A549 (cell line): ENCODE measurements around the gene CEP164. TPM values are rescaled to one million over a fixed set of nuclear protein-coding genes. Genes with fewer than 3 reads are reported as not detected.

Source experiments
- ATAC-seq, 2 experiments: fragments of 200-7000 bp in 1 of 2; fragments of >200 bp in 1 of 2; cut with Nextera tagmentation in 1 of 2; cut with Tn5 transposase in 1 of 2; 3 replicates each; pipeline versions ENCODE4 v1.8.0 to v1.9.1; 2018 to 2020; ENCODE audit warnings: mild to moderate bottlenecking in 1 of 2, moderate library complexity in 1 of 2
- CTCF ChIA-PET: fragments of 300-600 bp; sonication (Branson Sonifier 250); formaldehyde crosslinking; extraction: SDS; loops from one replicate; lab custom pipeline; 2021; ENCODE audit warnings: antibody characterized with exemption, inconsistent platforms; lab: Yijun Ruan, JAX
- POLR2A ChIA-PET: fragments of 350-600 bp; formaldehyde crosslinking; extraction: SDS; loops from one replicate; lab custom pipeline; 2021; ENCODE audit warnings: antibody characterized with exemption, inconsistent platforms; lab: Yijun Ruan, JAX
- DNase-seq, 2 experiments: peaks; one replicate each; pipeline versions ENCODE4 v3.0.0 to v3.0.0-alpha.2; 2011 to 2016; ENCODE audit warnings: low read depth in 1 of 2, low spot score in 1 of 2
- FAIRE-seq: peaks from 2 replicates; lab custom pipeline; 2011; peaks lifted over from hg19 to GRCh38; lab: Jason Lieb, UNC
- H3K27ac ChIP-seq, 2 experiments: fragments of >200 bp; sonication (Bioruptor Twin); formaldehyde crosslinking; 3 replicates each; pipeline ENCODE4 v1.5.1; 2016 to 2017
- H3K4me1 ChIP-seq: fragments of >200 bp; sonication (Bioruptor Twin); formaldehyde crosslinking; 3 replicates; pipeline ENCODE4 v1.6.1; 2016
- H3K4me2 ChIP-seq: fragments of >200 bp; sonication (Bioruptor Twin); formaldehyde crosslinking; 3 replicates; pipeline ENCODE4 v1.6.1; 2016
- H3K4me3 ChIP-seq: fragments of >200 bp; sonication (Bioruptor Twin); formaldehyde crosslinking; 3 replicates; pipeline ENCODE4 v1.5.1; 2016
- H3K9me3 ChIP-seq: fragments of >200 bp; sonication (Bioruptor Twin); formaldehyde crosslinking; 3 replicates; pipeline ENCODE4 v1.6.1; 2016
- BHLHE40 ChIP-seq: IDR thresholded peaks from 2 replicates; pipeline ENCODE4 v1.6.1; 2012; ENCODE audit warnings: low read depth, low read length, inconsistent platforms
- CBX8 ChIP-seq: fragments of 200-600 bp; sonication (generic); IDR thresholded peaks from 2 replicates; pipeline ENCODE4 v1.6.1; 2016
- CHD4 ChIP-seq: fragments of 200-600 bp; sonication (generic); IDR thresholded peaks from 2 replicates; pipeline ENCODE4 v1.6.1; 2016; ENCODE audit warnings: antibody characterized with exemption, mild to moderate bottlenecking, borderline replicate concordance
- EHF ChIP-seq: fragments of 250-450 bp; sonication (Bioruptor Pico); IDR thresholded peaks from 2 replicates; pipeline ENCODE4 v1.5.0; 2020; ENCODE audit warnings: mild to moderate bottlenecking
- EP300 ChIP-seq, 2 experiments: fragments of >200 bp; sonication (Bioruptor Twin); formaldehyde crosslinking; IDR thresholded peaks; 2 replicates in 1 of 2; 3 replicates in 1 of 2; pipeline ENCODE4 v1.6.1; 2016 to 2017
- FOSL2 ChIP-seq, 2 experiments: fragments of 450-650 bp in 1 of 2; fragments of >200 bp in 1 of 2; sonication (Bioruptor Twin) in 1 of 2; formaldehyde crosslinking; IDR thresholded peaks; 2 replicates each; pipeline versions ENCODE4 v1.5.0 to v1.6.1; 2016 to 2020; ENCODE audit warnings: mild to moderate bottlenecking in 1 of 2, moderate library complexity in 1 of 2
- FOXS1 ChIP-seq: fragments of 250-450 bp; sonication (Bioruptor Pico); IDR thresholded peaks from 2 replicates; pipeline ENCODE4 v1.5.0; 2020; ENCODE audit warnings: mild to moderate bottlenecking, moderate library complexity
- HES2 ChIP-seq: fragments of >200 bp; sonication (Bioruptor Twin); formaldehyde crosslinking; IDR thresholded peaks from 2 replicates; pipeline ENCODE4 v1.6.1; 2016
- JUNB ChIP-seq: fragments of >200 bp; sonication (Bioruptor Twin); formaldehyde crosslinking; IDR thresholded peaks from 2 replicates; pipeline ENCODE4 v1.6.1; 2016
- KDM5A ChIP-seq: fragments of 200-600 bp; sonication (generic); IDR thresholded peaks from 2 replicates; pipeline ENCODE4 v1.6.1; 2016; ENCODE audit warnings: antibody characterized with exemption, mild to moderate bottlenecking
- MAFK ChIP-seq: fragments of 450-650 bp; IDR thresholded peaks from 2 replicates; pipeline ENCODE4 v1.6.1; 2014; ENCODE audit not compliant: partially characterized antibody
- MAZ ChIP-seq: fragments of 150-350 bp; IDR thresholded peaks from 2 replicates; pipeline ENCODE4 v1.6.1; 2014; ENCODE audit warnings: antibody characterized with exemption, low read depth, low read length, borderline replicate concordance
- NFE2L2 ChIP-seq: fragments of 150-350 bp; conservative IDR thresholded peaks from 2 replicates; pipeline ENCODE4 v1.6.1; 2014; ENCODE audit warnings: low read length
- NR3C1 ChIP-seq: fragments of >200 bp; sonication (Bioruptor Twin); formaldehyde crosslinking; IDR thresholded peaks from 3 replicates; pipeline ENCODE4 v1.6.1; 2017
- POLR2AphosphoS2 ChIP-seq: conservative IDR thresholded peaks from 2 replicates; pipeline ENCODE4 v1.6.1; 2012; ENCODE audit warnings: low read length, improper control_type of control experiment, inconsistent platforms
- RFX5 ChIP-seq: fragments of 450-650 bp; IDR thresholded peaks from 2 replicates; pipeline ENCODE4 v1.7.1; 2014; ENCODE audit warnings: antibody characterized with exemption, mild to moderate bottlenecking, moderate library complexity
- RNF2 ChIP-seq: fragments of 200-600 bp; sonication (generic); IDR thresholded peaks from 2 replicates; pipeline ENCODE4 v1.6.1; 2016; ENCODE audit warnings: low read depth, mild to moderate bottlenecking, antibody characterized with exemption, moderate library complexity, borderline replicate concordance
- SMC3 ChIP-seq: fragments of >200 bp; sonication (Bioruptor Twin); formaldehyde crosslinking; IDR thresholded peaks from 3 replicates; pipeline ENCODE4 v1.6.1; 2018; ENCODE audit warnings: inconsistent platforms
- SREBF2 ChIP-seq: fragments of 450-650 bp; IDR thresholded peaks from 2 replicates; pipeline ENCODE4 v1.6.1; 2014; ENCODE audit warnings: mild to moderate bottlenecking, moderate library complexity
- TFCP2L1 ChIP-seq: fragments of 250-450 bp; sonication (Bioruptor Pico); IDR thresholded peaks from 2 replicates; pipeline ENCODE4 v1.5.0; 2021; ENCODE audit warnings: mild to moderate bottlenecking
- ZC3H11A ChIP-seq: fragments of 450-650 bp; IDR thresholded peaks from 2 replicates; pipeline ENCODE4 v1.6.1; 2014; ENCODE audit warnings: antibody characterized with exemption, mild to moderate bottlenecking
- ZFP36 ChIP-seq: fragments of 450-650 bp; IDR thresholded peaks from 2 replicates; pipeline ENCODE4 v1.6.1; 2014; ENCODE audit warnings: borderline replicate concordance; ENCODE audit not compliant: partially characterized antibody
- ZSCAN20 ChIP-seq: fragments of 250-450 bp; sonication (Bioruptor Pico); IDR thresholded peaks from 2 replicates; pipeline ENCODE4 v1.8.0; 2022; ENCODE audit warnings: mild to moderate bottlenecking, moderate library complexity
- WGBS: methylation state at CpG from one replicate; pipeline ENCODE4 v1.1.6; 2017; ENCODE audit errors: missing lambda C conversion rate; 5-methylcytosine and 5-hydroxymethylcytosine counted together
- polyA plus RNA-seq, 4 experiments: library from polyadenylated mRNA; depleted of rRNA in 3 of 4; stranded (reverse); fragments of >200 nt; fragmentation: RNase III in 1 of 4; extraction: RNeasy Plus Mini Kit Qiagen cat#74134 plus additional on column Dnase treatment in 1 of 4; gene quantifications; 2 replicates in 3 of 4; 3 replicates in 1 of 4; pipeline ENCODE4 v1.2.3, GENCODE V29; 2011 to 2017
- TF ChIP-seq, protein P1 (sequence below): fragments of 250-450 bp; sonication (Bioruptor Pico); IDR thresholded peaks from 2 replicates; pipeline ENCODE4 v1.5.0; 2020; ENCODE audit warnings: low read depth, mild to moderate bottlenecking, moderate library complexity
- TF ChIP-seq, protein P2 (sequence below): fragments of >200 bp; sonication (Bioruptor Twin); formaldehyde crosslinking; IDR thresholded peaks from 3 replicates; pipeline ENCODE4 v1.5.1; 2016
- TF ChIP-seq, protein P3 (sequence below): IDR thresholded peaks from 2 replicates; pipeline ENCODE4 v1.6.1; 2012
- TF ChIP-seq, protein P4 (sequence below): fragments of 450-650 bp; IDR thresholded peaks from 2 replicates; pipeline ENCODE4 v1.6.1; 2014; ENCODE audit warnings: antibody characterized with exemption

CEP164 gene
- polyA plus RNA-seq, 2 of the 4 experiments (the other 2 are of a cell fraction): 17.4 to 19.6 TPM

- CTCF ChIA-PET: interaction anchor here (1.3 kb wide), 1 partner anchor 12 kb away, joined by 3 read pairs; no protein-coding TSS in a partner anchor
- no peak within 1 kb of the TSS for H3K27ac ChIP-seq
- no peak for TF ChIP-seq CBX8
- no peak for TF ChIP-seq NR3C1
- no peak for TF ChIP-seq KDM5A
- no peak for TF ChIP-seq ZC3H11A
- TF ChIP-seq, all 56 proteins: peak for 0
- WGBS: 92% methylated on average over 8 of the region's 8 CpGs
- no peak for ATAC-seq
- Histone ChIP-seq H3K4me2 (no peak within 1 kb of the TSS), H3K9me3 (no peaks in the 10 kb centered on the region), H3K4me1 (no peaks in the 10 kb centered on the region), H3K4me3 (no peak within 1 kb of the TSS)
- DNase-seq: no peak
- FAIRE-seq: no peak
- POLR2A ChIA-PET: no interaction called here
These were observed 36.8 kb upstream of the CEP164 start, which contains the start of gene BACE1-AS for GRCh38 chr11:117290809-117291396. Gene BACE1-AS (plus strand): TSS chr11:117291346.

DNA sequence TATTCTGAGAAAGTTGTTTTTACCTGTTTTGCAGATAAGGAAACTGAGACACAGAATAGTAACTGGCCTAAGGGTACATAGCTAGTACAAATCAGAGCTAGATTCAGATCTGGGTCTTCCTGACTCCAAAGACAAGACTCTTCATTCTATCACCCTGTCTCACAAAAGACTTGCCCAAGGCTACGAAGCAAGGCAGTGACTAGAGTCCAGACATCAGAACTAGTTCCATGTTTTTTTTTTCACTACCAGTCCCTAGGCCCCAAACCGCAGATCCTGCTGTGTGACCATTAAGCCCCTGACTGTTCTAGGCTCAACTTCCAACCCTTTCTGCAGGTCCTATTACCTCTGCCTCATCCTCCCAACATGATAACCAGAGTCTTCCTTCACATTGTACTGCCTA is 35.0 kb upstream of the CEP164 start:
- 96% methylated on average over 2 of the region's 2 CpGs for WGBS
- no peak for FAIRE-seq
- no peaks in the 10 kb centered on the region for H3K9me3 ChIP-seq
- no peak overlapping the region for H3K27ac ChIP-seq
- H3K4me3 ChIP-seq: no peak overlapping the region
- no peak for ATAC-seq
- ChIA-PET POLR2A (no interaction called here), CTCF (no interaction called here)
- no peak for DNase-seq
- H3K4me2 ChIP-seq: no peak overlapping the region
- no peaks in the 10 kb centered on the region for H3K4me1 ChIP-seq
- TF ChIP-seq JUNB (no peak), TFCP2L1 (CRISPR knock-in tag) (no peak), EHF (no peak), HES2 (no peak), MAZ (no peak), POLR2AphosphoS2 (no peak), FOXS1 (CRISPR knock-in tag) (no peak), CHD4 (no peak), ZFP36 (no peak), NFE2L2 (no peak), RFX5 (no peak), ZC3H11A (no peak), BHLHE40 (no peak), SMC3 (no peak), FOSL2 (IDR thresholded peaks at IDR 0.05) (no peak), FOSL2 (CRISPR knock-in tag; IDR thresholded peaks at IDR 0.05) (no peak)
- TF ChIP-seq, protein P1, sequence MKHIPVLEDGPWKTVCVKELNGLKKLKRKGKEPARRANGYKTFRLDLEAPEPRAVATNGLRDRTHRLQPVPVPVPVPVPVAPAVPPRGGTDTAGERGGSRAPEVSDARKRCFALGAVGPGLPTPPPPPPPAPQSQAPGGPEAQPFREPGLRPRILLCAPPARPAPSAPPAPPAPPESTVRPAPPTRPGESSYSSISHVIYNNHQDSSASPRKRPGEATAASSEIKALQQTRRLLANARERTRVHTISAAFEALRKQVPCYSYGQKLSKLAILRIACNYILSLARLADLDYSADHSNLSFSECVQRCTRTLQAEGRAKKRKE (CRISPR knock-in tag): no peak
- TF ChIP-seq, protein P2, sequence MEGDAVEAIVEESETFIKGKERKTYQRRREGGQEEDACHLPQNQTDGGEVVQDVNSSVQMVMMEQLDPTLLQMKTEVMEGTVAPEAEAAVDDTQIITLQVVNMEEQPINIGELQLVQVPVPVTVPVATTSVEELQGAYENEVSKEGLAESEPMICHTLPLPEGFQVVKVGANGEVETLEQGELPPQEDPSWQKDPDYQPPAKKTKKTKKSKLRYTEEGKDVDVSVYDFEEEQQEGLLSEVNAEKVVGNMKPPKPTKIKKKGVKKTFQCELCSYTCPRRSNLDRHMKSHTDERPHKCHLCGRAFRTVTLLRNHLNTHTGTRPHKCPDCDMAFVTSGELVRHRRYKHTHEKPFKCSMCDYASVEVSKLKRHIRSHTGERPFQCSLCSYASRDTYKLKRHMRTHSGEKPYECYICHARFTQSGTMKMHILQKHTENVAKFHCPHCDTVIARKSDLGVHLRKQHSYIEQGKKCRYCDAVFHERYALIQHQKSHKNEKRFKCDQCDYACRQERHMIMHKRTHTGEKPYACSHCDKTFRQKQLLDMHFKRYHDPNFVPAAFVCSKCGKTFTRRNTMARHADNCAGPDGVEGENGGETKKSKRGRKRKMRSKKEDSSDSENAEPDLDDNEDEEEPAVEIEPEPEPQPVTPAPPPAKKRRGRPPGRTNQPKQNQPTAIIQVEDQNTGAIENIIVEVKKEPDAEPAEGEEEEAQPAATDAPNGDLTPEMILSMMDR: no peak

GRCh38 chr11:117295438-117296137 is 32.1 kb upstream of the CEP164 start:
- WGBS: 77% methylated on average over 9 of the region's 9 CpGs
- no peak for FAIRE-seq
- CTCF ChIA-PET: no interaction called here
- DNase-seq: no peak
- no peaks in the 10 kb centered on the region for H3K9me3 ChIP-seq
- H3K4me1 ChIP-seq: peaks cover 6% of the 10 kb centered on the region; the same call in 1 of the 3 replicates
- no peak overlapping the region for H3K4me3 ChIP-seq
- H3K27ac ChIP-seq: no peak overlapping the region
- POLR2A ChIA-PET: no interaction called here
- ATAC-seq: no peak
- H3K4me2 ChIP-seq: no peak overlapping the region
- no peak for TF ChIP-seq RNF2
- TF ChIP-seq, protein P2: no peak
- no peak for TF ChIP-seq MAFK
- TF ChIP-seq, protein P3, sequence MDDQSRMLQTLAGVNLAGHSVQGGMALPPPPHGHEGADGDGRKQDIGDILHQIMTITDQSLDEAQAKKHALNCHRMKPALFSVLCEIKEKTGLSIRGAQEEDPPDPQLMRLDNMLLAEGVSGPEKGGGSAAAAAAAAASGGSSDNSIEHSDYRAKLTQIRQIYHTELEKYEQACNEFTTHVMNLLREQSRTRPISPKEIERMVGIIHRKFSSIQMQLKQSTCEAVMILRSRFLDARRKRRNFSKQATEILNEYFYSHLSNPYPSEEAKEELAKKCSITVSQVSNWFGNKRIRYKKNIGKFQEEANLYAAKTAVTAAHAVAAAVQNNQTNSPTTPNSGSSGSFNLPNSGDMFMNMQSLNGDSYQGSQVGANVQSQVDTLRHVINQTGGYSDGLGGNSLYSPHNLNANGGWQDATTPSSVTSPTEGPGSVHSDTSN: no peak
- no peak for TF ChIP-seq ZC3H11A
- no peak for TF ChIP-seq RFX5
- no peak for TF ChIP-seq EHF
- TF ChIP-seq ZSCAN20 (CRISPR knock-in tag): no peak
- TF ChIP-seq KDM5A: no peak
- no peak for TF ChIP-seq EP300 (IDR thresholded peaks at IDR 0.05)
- TF ChIP-seq, protein P4, sequence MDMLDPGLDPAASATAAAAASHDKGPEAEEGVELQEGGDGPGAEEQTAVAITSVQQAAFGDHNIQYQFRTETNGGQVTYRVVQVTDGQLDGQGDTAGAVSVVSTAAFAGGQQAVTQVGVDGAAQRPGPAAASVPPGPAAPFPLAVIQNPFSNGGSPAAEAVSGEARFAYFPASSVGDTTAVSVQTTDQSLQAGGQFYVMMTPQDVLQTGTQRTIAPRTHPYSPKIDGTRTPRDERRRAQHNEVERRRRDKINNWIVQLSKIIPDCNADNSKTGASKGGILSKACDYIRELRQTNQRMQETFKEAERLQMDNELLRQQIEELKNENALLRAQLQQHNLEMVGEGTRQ: no peak
- no peak for TF ChIP-seq SREBF2
- TF ChIP-seq HES2: no peak
